Stimulated activated naive CD8-positive, alpha-beta T cell treated with anti-CD3 and anti-CD28 coated beads, Interleukin-15, Interleukin-2, amounts not matched to agents 100 U/mL and 50 U/mL, for 24 hours (primary cell): ENCODE measurements around the gene ATP2B2.

Experiments
- ATAC-seq: fragments of 150-1000 bp; cut with Tn5 transposase; one replicate; pipeline ENCODE4 v1.10.0; 2021
- DNase-seq: peaks from one replicate; pipeline ENCODE4 v3.0.0; 2021

Gene ATP2B2

GRCh38 chr3:10400749-10401495 lies 104.5 kb downstream of the ATP2B2 start:
- DNase-seq (no peak), ATAC-seq (no peak)

GRCh38 chr3:10400050-10400748 lies 105.2 kb downstream of the ATP2B2 start:
- ATAC-seq (no peak), DNase-seq (no peak)

GRCh38 chr3:10399634-10400033 lies 105.8 kb downstream of the ATP2B2 start:
- no peak for ATAC-seq
- DNase-seq, result no peak

- ATAC-seq, result no peak
- DNase-seq, result no peak
Observed at GRCh38 chr3:10398341-10398740, 107.0 kb downstream of the ATP2B2 start.

GRCh38 chr3:10397879-10398278 lies 107.5 kb downstream of the ATP2B2 start:
- no peak for ATAC-seq
- DNase-seq, result no peak

GRCh38 chr3:10396931-10397330 lies 108.5 kb downstream of the ATP2B2 start:
- DNase-seq (no peak), ATAC-seq (no peak)

- no peak for ATAC-seq
- no peak for DNase-seq
Observed at GRCh38 chr3:10396083-10396482, 109.3 kb downstream of the ATP2B2 start.

- DNase-seq (no peak), ATAC-seq (no peak)
Observed at GRCh38 chr3:10395671-10396070, 109.7 kb downstream of the ATP2B2 start.

- no peak for ATAC-seq
Observed at GRCh38 chr3:10395196-10395595, 110.2 kb downstream of the ATP2B2 start.

GRCh38 chr3:10394491-10395025 lies 110.8 kb downstream of the ATP2B2 start:
- DNase-seq, result no peak
- ATAC-seq, result no peak

More at GRCh38 chr3:10395196-10395595, 110.2 kb downstream of the ATP2B2 start:
- no peak for DNase-seq

GRCh38 chr3:10393514-10393913 lies 111.9 kb downstream of the ATP2B2 start:
- ATAC-seq, result no peak
- DNase-seq, result no peak

- no peak for DNase-seq
- no peak for ATAC-seq
Observed at GRCh38 chr3:10392906-10393461, 112.4 kb downstream of the ATP2B2 start.

- DNase-seq, result no peak
- ATAC-seq, result no peak
Observed at GRCh38 chr3:10392244-10392643, 113.1 kb downstream of the ATP2B2 start.

GRCh38 chr3:10391391-10391790 lies 114.0 kb downstream of the ATP2B2 start:
- ATAC-seq (no peak), DNase-seq (no peak)

- no peak for DNase-seq
- no peak for ATAC-seq
Observed at GRCh38 chr3:10390641-10391373, 114.6 kb downstream of the ATP2B2 start.

- DNase-seq, result no peak
- no peak for ATAC-seq
Observed at GRCh38 chr3:10389995-10390394, 115.4 kb downstream of the ATP2B2 start.

- DNase-seq (no peak), ATAC-seq (peak; percentile 59)
Observed at GRCh38 chr3:10389339-10389738, 116.0 kb downstream of the ATP2B2 start.

GRCh38 chr3:10387881-10388609 lies 117.3 kb downstream of the ATP2B2 start:
- no peak for ATAC-seq
- no peak for DNase-seq

GRCh38 chr3:10386121-10386520 lies 119.3 kb downstream of the ATP2B2 start:
- DNase-seq (no peak), ATAC-seq (no peak)

GRCh38 chr3:10384541-10385360 lies 120.6 kb downstream of the ATP2B2 start:
- ATAC-seq (no peak), DNase-seq (no peak)

GRCh38 chr3:10383850-10384248 lies 121.5 kb downstream of the ATP2B2 start:
- DNase-seq (no peak), ATAC-seq (no peak)
